AG09319 (cell line): ENCODE data around the gene PTPRM.

ENCODE experiments used
- DNase-seq: peaks from one replicate; pipeline ENCODE4 v3.0.0-alpha.2; 2010; ENCODE audit warnings: low read depth; ENCODE audit errors: extremely low read depth
- CTCF ChIP-seq: IDR thresholded peaks from 2 replicates; pipeline ENCODE4 v1.5.1; 2011; ENCODE audit warnings: low read depth, mild to moderate bottlenecking, inconsistent platforms, low read length, moderate library complexity

The PTPRM gene

GRCh38 chr18:8212896-8213780 lies 646.0 kb downstream of the PTPRM start:
- peak; percentile 7 for DNase-seq
- no peak for TF ChIP-seq CTCF

GRCh38 chr18:8215741-8216140 lies 648.6 kb downstream of the PTPRM start:
- no peak for DNase-seq
- no peak for TF ChIP-seq CTCF

DNA sequence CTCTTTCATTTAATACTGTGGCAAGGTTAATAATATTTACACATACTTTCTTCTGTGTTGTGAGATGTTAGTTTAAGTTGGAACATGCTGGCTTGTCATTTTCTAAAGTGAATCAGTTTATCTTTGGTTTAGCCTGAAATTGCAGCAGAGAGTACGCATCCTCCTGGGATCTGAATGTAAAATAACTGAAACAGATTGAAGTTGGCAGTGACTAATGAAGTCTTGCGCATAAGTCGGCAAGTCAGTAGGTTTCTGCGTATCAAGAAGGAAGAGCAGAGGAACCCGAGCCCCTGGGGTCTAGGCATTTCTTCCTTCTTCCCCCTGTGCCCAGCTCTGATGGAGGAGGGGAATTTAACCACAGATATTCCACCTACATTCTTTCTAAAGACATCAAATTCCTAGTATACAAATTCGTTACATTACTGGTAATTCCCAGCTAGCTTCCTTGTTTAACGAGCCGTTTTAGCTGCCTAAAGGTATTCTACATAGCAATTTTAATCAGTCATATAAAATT lies 650.0 kb downstream of the PTPRM start:
- DNase-seq = no peak
- no peak for TF ChIP-seq CTCF

DNA sequence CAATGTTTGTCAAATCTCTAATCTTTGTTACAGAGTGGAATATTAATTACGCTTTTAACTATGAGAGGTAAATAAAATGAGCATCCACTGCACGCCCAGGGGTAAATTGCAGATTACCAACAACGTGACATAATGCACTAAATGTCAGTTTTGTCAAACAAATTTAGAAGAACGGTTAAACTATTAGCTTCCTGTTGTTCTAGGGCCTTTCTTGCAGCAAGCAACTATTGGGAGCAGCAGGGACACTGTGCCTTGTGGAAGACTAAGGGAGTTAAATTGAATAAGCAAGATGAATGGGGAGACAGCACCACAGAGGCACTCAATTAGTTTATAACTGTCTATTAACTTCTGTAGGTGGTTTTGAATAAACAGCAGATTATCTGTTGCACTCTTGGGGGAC lies 651.1 kb downstream of the PTPRM start:
- no peak for TF ChIP-seq CTCF
- no peak for DNase-seq

- no peak for TF ChIP-seq CTCF
- no peak for DNase-seq
Observed at GRCh38 chr18:8221452-8221851, 654.3 kb downstream of the PTPRM start.

DNA sequence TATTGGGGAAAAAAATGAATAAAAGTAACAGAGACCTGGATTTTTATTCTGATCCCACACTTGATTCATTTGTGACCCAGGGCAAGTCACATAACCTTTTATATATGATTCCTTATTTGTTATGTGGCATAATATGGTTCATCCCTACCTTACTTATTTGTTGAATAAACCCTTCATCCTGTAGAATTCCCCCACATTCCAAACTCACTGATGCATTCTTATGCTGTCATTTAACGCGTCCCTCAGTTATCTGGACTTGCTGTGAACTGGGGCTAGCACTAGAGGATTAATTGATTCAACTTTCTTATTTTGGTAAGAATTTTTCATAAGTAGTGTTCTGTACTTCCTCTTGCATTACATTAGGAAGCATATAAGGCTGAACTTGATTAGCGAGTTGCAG lies 657.5 kb downstream of the PTPRM start:
- no peak for DNase-seq
- no peak for TF ChIP-seq CTCF

GRCh38 chr18:8229040-8229439 lies 661.9 kb downstream of the PTPRM start:
- DNase-seq = no peak
- no peak for TF ChIP-seq CTCF
